Ramos (cell line): Measurements from ENCODE around the gene LSM8.
"Not testable (repeated sequence)": the region's sequence is repeated elsewhere in the genome, so short reads cannot be mapped to it uniquely, and the experiment has no call there.

Experiments
- in situ Hi-C: fragments of 300-500 bp; cut with MboI; formaldehyde crosslinking; loops from one replicate; pipeline ENCODE4 v1.14.3; 2022; ENCODE audit warnings: low sequenced_read_pairs; ENCODE audit not compliant: unreplicated experiment

The LSM8 gene

DNA sequence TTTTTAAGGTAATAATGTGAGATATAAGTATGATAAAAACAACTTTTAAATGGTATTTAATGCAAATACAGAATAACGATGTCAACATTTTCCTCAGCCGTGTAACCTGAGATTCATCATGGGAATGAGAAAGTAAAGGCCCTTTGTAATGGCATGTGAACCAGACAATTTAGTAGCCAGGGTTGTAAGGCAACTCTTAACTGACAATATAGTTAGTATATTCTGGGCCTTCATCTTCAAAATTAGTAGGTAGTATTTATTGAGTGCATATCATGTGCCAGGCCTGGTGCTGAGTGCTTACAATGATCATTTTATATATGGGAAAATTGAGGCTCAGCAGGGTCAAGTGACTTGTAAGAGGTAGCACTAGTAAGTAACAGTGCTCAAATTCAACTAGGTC is 10.6 kb downstream of the LSM8 start:
- in situ Hi-C loops: loop anchor here (25.0 kb wide), 1 partner anchor 1332 kb away; the partner anchor contains the start of gene CAPZA2

DNA sequence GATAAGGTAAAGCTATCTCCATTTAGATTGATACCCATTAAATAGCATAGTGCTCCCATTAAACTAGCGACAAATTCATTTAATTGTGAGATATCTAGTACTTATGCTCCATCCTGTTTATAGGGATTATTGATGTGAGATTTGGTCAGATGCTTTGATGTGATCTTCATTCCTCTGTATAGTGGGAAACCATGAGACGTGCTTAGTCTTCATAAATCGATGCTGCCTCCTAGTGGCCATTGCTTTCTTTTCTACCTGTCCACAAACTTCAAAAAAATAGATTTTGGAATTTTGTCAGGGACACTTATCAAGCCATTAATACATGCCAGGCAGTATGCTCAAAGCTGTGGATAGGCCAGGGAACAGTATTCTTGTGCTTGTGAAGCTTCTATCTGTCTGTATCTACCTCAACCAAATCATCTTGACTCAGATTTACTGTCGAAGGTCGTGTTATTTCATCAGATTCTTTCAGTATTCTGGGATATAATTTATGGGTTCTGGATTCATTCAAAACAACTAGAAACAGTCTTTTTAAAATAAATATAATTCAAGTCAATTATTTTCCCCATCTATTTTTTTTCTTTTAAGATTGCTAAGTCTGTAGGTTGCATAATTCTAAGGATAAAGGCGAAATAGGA is 12.0 kb downstream of the LSM8 start:
- in situ Hi-C loops: loop anchor here (25.0 kb wide), 1 partner anchor 1334 kb away; the partner anchor contains the start of gene CAPZA2

DNA sequence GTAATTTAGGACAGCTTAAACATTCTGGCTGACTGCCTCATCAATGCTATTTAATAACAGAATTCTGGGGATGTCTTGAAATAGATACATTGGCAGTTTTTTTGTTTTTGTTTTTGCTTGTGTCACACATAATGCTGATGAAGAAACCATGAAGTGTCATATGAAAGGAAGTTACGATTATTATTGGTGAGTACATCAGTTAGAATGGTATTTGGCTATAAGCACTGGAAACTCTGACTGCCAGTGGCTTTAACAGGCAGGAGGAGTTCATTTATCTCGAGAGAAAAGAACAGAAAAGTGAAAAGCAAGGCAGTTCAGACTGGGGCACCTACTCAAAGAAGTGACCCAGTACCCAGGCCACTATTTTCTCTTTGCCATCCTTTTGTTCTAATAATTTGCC is 18.1 kb downstream of the LSM8 start:
- in situ Hi-C loops: no loop called here

DNA sequence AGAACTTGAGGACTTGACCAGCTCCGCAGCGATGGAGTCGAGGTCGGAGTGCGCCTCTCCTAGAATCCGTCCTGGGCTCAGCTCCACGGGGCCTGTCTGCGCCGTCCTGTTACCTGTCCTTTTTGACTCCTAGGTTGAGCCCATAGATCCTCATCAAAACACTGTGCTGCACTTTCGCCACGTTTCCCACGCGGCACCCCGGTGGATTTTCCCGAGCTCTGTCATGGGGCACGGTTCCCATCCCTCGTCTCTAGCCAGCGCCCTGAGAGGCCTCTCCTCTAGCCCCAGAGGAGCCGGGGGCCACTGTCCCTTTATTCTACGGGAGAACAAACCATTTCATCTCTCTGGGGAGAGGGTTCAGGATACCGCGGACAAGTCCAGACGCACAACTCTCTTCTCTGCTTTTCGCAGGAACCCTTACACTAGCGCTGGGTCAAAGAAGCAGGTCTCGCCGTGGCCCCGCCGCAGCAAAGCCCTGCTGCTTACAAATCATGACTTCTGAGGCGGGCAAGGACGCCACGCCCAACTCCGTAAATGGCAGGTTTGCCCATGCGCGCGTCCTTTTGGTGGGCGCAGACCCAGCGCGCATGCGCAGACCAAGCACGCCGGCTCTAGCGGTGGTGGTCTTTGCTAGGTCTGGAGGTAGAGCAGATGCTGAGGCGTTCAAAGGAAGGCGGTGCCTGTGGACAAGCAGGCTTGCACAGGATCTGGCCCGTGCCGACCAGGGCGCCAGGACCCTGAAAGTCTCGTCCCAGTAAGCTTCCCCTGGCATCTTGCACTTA is 30.3 kb downstream of the LSM8 start:
- in situ Hi-C loops: no loop called here

DNA sequence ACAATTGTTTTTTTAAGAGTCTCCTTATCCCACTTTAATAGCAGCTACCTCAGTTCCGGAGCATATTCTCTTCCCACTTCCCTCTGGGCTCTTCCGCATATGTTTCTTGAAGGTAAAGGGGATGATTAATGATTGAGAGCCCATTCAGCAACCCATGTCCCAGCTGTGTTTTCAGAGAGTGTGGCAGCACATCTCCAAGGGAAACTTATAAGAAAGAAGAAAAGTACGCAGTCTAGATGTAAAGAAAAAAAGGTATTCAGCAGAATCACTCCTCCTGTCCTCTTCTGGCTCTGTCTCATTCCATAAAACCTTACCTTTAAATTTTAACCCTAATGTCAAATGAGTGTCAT is 30.8 kb downstream of the LSM8 start:
- in situ Hi-C loops: no loop called here

DNA sequence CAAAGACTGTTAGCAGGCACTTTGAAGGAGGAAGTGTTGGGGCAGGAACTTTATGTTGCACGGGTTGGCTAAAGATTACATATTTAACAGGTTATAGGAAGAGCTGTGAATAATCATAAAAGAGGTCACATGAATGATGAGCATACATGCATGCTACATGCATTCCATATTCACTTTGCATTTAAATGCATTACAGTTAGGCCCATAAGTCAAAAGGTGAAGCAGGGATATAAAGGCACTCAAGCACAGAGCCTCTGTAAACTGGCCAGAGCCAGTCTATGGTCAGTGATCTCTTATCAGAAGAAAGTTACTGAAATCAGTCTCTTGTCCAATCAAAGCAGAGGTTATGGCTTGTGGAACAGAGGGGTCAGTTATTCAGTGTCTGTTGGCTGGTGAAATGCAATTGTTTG is 33.3 kb downstream of the LSM8 start:
- in situ Hi-C loops: no loop called here

DNA sequence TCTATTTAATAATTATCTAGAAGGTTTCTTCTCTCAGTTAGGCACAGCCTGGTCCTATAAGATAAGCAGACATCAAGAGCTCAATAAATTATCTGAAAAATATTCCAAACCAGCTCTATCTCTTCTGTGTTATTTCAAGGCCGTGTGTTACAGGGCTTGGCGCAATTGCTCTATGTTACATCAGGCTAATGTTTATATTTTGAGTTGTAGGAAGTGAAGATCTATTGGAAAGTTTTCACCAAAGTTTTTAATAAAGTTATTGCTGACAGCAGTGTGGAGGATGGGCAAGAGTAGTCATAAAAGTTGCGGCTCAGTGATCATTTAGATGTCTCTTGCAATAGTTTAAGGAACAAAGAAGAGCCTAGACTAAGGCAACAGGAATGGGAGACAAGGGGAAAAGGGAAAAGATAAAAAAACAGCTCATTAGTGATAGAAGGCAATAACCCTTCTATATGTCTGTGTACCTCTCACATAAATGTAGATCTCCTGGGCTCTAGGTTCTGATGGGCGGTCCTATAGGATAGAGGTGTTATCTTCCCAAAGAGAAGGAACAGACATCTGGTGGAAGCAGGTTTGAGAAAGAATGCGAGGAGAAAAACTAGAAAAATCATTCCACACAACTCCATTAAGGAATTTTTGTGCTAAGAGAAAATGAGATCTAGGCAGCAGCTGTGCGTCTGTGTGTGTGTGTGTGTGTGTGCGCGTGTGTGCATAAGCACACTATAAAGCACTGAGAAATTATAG is 34.6 kb downstream of the LSM8 start:
- in situ Hi-C loops: no loop called here

DNA sequence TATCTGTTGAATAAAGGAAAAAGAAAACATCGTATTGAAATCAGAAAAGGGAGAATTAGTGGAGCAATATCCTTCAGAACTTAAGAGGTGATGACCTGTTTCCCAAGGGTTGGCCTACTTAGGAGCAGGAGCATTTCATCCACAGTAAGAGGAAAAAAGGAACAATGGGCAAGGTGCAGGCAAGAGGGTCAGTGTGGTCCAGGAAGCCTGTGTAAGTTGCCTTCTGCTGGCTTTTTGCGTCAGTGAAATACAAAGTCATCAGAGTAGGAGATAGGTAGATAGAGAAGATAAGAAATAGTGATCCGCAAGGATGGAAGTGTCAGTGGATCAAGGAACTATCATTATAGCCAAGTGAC is 35.2 kb downstream of the LSM8 start:
- in situ Hi-C loops: no loop called here

DNA sequence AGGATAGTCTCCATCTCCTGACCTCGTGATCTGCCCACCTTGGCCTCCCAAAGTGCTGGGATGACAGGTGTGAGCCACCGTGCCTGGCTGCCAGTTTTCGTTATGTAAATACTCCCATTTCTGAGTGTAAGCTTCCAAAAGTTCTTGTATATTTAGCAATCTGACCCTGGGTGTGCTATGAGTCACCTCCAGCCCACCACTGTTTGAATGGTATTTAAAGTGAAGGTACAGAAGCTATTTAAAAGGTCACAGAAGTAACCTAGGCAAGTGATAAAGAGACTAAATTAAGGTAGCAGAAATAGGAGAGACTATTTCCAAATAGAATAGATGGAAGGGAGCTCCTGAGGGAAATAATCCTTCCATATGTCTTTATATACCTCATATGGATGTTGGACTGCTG is 36.6 kb downstream of the LSM8 start:
- in situ Hi-C loops: no loop called here

DNA sequence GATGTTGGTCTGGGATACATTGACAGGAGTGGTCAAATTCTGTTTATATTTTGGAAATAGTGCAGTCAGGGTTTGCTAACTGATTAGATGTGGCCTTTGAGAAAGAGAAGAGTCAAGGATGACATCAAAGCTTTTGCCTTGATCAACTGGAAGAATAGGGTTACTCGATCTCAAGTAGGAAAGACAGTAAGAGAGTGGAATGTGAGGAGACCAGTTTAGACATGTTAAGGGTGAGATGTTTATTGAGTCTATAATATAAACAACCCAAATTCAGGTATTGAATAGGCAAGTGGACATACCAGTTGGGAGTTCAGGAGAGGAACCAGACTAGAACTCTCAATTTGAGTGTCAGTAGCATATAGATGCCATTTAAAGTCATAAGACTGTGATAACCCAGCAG is 38.6 kb downstream of the LSM8 start:
- in situ Hi-C loops: no loop called here

DNA sequence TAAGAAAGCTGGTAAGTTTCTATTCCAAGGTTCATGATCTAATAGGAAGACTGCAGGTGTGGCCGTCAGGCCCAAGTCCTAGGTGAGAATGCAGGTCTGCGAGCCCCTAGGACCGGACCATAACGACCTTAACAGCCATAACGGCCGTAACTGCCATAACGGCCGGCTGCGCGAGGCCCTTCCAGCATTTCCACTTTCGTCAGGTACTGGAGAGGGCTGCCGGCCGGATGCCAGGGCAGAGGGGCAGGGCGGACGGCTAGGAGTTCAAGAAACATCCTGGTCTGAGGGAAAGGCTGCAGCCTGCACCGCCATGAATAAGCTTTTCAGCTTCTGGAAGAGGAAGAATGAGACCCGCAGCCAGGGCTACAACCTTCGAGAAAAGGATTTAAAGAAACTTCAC is 40.6 kb downstream of the LSM8 start, which contains the start of gene ANKRD7:
Gene ANKRD7, plus strand, starts transcription at position 184 of the 400 bp plus-strand sequence. Its CDS starts 127 bp downstream, at position 311.
- in situ Hi-C loops: no loop called here

DNA sequence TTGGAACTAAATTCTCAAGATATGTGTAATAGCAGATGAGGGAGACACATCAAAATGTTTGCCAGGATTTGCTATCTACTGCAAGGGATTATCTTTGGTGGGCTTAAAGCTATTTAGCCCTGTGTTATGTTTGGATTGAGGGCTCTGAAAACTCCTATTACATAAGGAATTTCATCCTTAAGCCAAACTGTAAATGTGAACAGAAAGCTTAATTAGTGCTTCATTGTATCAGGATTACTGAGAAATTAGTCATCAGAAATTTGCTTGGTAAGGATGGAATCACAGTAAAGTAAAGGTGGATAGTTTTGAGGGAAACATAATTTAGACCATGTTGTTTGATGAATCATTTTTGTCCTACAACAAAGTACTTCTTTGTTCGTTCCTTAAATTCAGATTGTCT is 48.9 kb downstream of the LSM8 start:
- in situ Hi-C loops: no loop called here

DNA sequence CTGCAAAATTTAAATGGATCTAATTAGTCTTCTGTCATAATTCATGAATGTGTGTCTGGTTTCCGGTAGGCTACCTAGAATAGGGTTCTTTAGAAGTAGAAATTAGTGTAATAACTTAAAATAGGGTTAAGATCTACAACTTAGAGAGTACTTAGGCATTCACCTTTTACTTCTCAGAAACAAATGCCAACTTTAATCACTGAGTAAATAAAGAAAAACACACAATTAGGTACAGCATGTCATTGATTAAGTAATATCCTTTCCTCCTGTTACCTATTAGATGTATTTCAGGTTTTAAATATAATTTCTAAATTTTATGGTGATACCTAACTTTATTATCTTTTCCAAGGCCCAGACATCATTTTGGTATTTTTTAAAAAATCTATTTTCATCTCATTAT is 49.8 kb downstream of the LSM8 start:
- in situ Hi-C loops: no loop called here

DNA sequence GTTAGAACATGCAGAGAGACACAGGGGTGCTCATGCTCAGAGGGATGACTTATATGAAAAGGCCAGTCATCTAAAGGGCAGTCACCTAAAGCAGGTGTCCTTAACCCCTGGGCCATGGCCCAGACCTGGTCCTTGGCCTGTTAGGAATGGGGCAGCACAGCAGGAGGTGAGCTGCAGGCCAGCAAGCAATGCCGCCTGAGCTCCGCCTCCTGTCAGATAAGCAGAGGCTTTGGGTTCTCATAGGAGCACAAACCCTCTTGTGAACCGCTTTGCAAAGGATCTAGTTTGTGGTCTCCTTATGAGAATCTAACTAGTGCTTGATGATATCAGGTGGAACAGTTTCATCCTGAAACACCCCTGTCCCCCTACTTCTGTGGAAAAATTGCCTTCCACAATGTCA is 55.0 kb downstream of the LSM8 start:
- in situ Hi-C loops: no loop called here

DNA sequence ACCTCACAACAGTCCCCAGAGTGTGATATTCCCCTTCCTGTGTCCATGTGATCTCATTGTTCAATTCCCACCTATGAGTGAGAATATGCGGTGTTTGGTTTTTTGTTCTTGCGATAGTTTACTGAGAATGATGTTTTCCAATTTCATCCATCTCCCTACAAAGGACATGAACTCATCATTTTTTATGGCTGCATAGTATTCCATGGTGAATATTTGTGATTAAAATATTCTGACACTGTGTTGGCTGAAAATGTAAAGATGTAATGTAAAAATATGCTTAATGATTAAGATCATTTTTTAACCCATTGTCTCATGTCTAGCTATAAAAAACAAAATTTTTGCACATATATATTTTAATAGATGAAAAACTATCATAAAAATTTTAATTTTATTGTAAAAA is 56.4 kb downstream of the LSM8 start:
- in situ Hi-C loops: not testable (repeated sequence)
